ENCODE data around the gene ADAMTSL5.
A peak's percentile ranks its signal among the peaks of the same experiment; 100 is the strongest.

The ADAMTSL5 gene

DNA sequence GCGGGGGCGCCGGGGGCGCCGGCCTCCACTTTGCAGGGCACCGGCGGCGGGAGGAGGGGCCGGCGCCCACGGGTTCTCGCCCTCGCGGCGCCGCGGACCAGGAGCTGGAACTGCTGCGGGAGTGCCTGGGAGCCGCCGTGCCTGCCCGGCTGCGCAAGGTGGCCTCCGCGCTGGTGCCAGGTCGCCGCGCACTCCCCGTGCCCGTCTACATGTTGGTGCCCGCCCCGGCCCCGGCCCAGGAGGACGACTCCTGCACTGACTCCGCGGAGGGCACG is 45.7 kb downstream of the ADAMTSL5 start:
- DNase-seq (ENCODE audit: low spot score), result no peak

DNA sequence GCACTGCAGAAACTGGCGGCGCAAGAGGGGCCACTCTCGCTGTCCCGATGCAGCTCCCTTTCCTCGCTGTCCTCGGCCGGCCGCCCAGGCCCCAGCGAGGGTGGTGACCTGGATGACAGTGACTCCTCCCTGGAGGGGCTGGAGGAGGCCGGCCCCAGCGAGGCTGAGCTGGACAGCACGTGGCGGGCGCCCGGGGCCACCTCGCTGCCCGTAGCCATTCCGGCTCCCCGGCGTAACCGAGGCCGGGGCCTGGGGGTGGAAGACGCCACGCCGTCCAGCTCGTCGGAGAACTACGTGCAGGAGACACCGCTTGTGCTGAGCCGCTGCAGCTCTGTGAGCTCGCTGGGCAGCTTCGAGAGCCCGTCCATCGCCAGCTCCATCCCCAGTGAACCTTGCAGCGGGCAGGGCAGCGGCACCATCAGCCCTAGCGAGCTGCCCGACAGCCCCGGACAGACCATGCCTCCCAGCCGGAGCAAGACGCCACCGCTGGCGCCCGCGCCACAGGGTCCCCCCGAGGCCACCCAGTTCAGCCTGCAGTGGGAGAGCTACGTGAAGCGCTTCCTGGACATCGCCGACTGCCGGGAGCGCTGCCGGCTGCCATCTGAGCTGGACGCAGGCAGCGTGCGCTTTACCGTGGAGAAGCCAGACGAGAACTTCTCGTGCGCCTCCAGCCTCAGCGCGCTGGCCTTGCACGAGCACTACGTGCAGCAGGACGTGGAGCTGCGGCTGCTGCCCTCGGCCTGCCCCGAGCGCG is 46.2 kb downstream of the ADAMTSL5 start:
- no peak for DNase-seq (ENCODE audit: low spot score)

DNA sequence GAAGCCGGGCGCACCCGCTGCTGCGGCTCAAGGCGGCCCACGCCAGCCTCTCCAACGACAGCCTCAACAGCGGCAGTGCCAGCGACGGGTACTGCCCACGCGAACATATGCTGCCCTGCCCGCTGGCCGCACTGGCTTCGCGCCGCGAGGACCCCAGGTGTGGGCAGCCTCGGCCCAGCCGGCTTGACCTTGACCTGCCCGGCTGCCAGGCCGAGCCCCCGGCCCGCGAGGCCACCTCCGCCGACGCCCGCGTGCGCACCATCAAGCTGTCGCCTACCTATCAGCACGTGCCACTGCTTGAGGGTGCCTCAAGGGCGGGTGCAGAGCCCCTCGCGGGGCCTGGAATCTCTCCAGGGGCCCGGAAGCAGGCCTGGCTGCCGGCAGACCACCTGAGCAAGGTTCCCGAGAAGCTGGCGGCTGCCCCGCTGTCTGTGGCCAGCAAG is 46.8 kb downstream of the ADAMTSL5 start:
- no peak for DNase-seq (ENCODE audit: low spot score)

DNA sequence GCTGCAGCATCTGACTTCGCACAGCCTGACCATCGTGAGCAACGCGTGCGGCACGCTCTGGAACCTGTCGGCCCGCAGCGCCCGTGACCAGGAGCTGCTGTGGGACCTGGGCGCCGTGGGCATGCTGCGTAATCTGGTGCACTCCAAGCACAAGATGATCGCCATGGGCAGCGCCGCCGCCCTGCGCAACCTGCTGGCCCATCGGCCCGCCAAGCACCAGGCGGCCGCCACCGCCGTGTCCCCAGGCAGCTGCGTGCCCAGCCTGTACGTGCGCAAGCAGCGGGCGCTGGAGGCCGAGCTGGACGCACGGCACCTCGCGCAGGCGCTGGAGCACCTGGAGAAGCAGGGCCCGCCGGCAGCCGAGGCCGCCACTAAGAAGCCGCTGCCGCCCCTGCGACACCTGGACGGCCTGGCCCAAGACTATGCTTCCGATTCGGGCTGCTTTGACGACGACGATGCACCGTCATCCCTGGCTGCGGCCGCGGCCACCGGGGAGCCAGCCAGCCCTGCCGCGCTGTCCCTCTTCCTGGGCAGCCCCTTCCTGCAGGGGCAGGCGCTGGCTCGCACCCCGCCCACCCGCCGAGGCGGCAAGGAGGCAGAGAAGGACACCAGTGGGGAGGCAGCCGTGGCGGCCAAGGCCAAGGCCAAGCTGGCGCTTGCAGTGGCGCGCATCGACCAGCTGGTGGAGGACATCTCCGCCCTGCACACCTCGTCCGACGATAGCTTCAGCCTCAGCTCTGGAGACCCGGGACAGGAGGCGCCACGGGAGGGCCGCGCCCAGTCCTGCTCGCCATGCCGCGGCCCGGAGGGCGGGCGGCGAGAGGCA is 47.4 kb downstream of the ADAMTSL5 start:
- DNase-seq (ENCODE audit: low spot score), result no peak

DNA sequence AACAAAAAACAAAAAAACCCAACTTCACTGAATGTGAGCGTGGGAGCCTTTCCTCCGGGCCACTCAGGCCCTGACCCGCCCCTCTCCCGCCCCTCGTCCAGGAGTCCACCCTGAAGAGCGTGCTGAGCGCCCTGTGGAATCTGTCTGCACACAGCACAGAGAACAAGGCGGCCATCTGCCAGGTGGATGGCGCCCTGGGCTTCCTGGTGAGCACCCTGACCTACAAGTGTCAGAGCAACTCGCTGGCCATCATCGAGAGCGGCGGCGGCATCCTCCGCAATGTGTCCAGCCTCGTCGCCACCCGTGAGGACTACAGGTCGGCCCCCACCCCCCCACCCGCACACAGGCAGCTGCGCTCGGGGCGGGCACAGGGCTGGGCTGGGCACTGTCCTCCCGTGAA is 51.0 kb downstream of the ADAMTSL5 start:
- no peak for DNase-seq (ENCODE audit: low spot score)

DNA sequence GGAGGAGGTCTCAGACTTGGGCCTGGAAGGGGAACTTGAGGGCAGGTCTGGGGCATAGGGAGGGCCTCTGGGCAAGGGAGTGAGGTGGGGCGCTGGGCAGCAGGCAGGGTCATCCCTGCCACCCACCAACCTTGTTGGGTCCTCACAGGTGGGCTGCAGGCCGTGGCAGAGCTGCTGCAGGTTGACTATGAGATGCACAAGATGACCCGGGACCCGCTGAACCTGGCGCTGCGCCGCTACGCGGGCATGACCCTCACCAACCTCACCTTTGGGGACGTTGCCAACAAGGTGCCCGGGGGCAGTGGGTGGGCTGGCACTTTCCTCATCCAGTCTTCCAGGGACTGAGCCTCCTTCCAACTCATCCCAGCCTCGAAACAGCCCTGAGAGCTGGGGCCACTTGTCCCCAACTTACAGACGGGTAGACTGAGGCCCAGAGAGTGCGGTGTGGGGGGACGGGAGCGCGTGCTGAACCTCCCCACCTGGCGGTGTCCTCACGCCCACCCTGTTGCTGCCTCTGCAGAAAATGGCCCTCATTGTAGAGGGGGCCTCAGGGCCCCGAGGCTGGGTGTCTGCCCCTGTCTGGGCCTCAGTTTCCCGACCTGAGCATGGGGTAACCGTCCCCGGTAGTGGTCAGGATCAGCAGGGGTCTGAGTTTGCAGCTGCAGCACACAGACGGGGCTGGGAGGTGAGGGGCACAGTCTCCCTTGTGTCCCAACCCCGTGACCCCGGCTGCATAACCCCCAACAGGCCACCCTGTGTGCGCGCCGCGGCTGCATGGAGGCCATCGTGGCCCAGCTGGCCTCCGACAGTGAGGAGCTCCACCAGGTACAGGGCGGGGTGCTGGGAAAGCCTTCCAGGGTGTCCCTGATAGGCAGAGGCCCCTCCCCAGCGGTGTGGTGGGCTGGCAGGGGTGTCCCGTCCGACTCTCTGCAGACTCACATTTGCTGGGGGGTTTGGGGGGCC is 52.5 kb downstream of the ADAMTSL5 start:
- DNase-seq (ENCODE audit: low spot score), result no peak

DNA sequence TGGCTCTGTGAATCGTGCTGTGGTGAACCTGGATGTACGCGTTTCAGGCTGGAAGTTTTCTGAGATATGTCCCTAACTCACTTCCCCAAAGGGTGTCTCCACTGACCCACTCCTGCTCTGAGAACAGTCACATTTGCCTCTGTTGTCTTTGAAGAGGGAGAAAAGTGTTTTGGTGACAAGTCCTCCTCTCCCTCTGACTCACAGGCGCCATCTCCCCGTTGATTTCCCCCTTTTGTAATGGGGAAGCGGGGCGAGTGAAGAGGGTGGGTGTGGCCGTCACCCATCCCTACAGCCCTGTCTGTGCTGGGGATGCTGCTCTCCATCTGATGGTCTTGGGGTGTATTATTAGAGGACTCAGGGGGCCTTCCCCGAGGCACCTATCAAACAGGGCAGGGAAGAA is 53.3 kb downstream of the ADAMTSL5 start:
- DNase-seq (ENCODE audit: low spot score), result no peak

DNA sequence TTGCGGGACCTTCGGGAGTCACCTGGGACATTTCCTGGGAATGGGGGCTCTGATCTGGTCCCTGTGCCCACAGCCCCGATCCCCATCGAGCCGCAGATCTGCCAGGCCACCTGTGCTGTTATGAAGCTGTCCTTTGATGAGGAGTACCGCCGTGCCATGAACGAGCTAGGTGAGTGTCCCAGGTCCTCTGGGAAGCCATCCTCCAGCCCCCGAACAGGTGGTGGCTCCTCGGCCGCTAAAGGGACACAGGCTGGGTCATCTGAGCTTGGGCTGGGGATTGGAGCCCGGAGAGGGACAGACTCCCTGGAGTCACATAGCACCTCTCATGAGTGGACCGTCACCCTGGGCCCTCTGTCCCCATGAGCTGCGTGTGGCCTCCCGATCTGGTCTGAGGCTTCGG is 54.9 kb downstream of the ADAMTSL5 start:
- no peak for DNase-seq (ENCODE audit: low spot score)

DNA sequence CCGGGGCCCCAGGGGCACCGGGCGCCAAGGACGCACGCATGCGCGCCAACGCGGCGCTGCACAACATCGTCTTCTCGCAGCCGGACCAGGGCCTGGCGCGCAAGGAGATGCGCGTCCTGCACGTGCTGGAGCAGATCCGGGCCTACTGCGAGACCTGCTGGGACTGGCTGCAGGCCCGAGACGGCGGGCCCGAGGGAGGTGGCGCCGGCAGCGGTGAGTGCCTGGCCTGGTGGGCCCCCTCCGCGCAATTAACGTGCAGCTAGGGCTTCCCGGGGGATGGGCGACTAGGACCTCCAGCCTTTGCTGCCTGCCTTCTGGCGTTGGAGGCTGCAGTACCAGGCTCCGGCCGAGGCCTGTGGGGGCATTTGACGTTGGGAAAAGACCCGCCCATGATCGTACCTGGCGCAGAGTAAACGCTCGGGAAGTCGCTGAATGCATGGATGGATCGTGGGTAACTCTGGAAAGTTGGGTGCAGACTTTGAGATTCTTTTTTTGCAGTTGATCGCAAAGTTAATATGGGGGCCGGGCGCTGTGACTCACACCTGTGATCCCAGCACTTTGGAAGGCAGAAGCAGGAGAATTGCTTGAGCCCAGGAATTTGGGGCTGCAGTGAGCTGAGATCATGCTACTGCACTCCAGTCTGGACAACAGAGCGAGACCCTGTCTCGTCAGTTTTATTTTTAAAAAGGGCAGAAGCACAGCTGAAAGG is 55.6 kb downstream of the ADAMTSL5 start:
- DNase-seq (ENCODE audit: low spot score), result no peak

DNA sequence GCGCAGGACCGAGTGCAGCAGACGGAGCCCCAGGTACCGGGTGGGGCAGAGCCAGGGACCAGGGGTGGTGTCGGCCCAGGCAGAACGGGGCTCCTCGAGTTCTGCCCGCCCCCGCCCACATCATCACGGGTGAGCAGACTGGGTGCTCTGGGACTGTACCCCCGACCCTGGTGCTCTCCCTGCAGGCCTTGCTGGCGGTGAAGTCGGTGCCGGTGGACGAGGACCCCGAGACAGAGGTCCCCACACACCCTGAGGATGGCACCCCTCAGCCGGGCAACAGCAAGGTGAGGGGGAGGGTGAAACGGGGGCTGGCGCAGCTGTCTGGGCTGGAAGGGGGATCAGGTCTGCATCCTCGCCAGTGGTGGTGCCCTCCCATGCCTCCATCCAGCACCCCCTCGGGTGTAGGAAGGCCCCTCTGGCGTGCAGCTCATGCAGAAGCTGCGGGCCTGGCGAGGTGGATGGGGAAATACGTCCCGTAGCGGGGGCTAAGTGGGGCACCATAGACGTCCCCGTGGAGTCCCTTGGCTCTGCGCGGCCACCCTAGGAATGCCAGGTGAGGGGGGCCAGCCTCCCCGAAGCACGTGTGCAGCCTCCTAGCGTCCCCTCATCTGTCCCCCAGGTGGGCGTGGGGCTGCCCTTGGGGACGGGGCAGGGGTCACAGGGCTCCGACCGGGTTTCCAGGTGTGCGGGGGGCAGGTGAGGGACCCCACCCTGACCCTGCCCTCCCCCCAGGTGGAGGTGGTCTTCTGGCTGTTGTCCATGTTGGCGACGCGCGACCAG is 56.5 kb downstream of the ADAMTSL5 start:
- DNase-seq (ENCODE audit: low spot score), result no peak

DNA sequence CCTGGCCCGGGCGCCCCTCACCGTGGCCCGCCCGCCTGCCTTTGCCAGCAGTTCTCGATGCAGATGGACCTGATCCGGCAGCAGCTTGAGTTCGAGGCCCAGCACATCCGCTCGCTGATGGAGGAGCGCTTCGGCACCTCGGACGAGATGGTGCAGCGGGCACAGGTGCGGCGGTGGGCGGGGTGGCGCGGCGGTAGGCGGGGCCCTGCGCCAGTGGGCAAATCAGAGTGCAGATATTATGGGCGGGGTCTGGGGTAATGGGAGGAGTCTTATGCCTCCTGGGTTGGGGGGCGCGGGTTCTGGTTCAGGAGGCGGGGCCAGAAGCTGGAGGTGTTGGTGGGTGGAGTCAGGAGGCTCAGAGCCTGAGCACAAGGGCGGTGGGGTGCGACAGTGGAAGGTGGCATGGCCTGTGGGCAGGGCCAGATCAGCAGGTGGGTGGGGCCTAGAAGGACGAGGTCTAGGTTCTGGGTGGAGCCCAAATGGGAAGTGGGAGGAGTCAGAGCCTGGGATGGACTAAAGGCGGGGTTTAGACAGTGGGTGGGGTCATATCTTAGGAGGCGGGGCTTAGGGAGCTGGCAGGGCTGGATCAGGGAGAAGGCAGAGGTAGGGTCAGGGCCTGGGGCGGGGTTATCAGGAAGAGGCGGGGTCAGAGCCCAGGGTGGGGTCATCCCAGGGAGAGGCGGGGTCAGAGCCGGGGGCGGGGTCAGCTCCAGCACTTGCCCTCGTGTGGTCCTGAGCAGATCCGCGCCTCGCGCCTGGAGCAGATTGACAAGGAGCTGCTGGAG is 57.3 kb downstream of the ADAMTSL5 start:
- peak; percentile 81 for DNase-seq (ENCODE audit: low spot score)

Measured in RKO (cell line).